Naive B cell (primary cell): ENCODE measurements around the gene RYR2. TPM values are rescaled to one million over a fixed set of nuclear protein-coding genes. Genes with fewer than 3 reads are reported as not detected.
A peak's percentile ranks its signal among the peaks of the same experiment; 100 is the strongest.
"Not testable (repeated sequence)": the region's sequence is repeated elsewhere in the genome, so short reads cannot be mapped to it uniquely, and the experiment has no call there.

ENCODE experiments used
- ATAC-seq, 2 donors: fragments of 150-1000 bp; cut with Tn5 transposase; 2 replicates each; pipeline ENCODE4 v1.10.0; 2021; ENCODE audit warnings: low read depth in 2 of 2, mild to moderate bottlenecking in 2 of 2, moderate library complexity in 2 of 2
- DNase-seq: peaks from one replicate; pipeline ENCODE4 v3.0.0; 2022
- H3K27ac Mint-ChIP-seq, 6 donors: one replicate each; pipeline ENCODE4 v1.8.0; 2020 to 2022; ENCODE audit warnings: mild to moderate bottlenecking in 6 of 6, mixed read lengths in 6 of 6, moderate library complexity in 5 of 6, inconsistent platforms in 2 of 6
- H3K27me3 Mint-ChIP-seq, 3 donors: one replicate each; pipeline ENCODE4 v1.8.0; 2021 to 2022; ENCODE audit warnings: mixed read lengths in 3 of 3, mild to moderate bottlenecking in 1 of 3
- H3K36me3 Mint-ChIP-seq, 2 donors: one replicate each; pipeline ENCODE4 v1.8.0; 2020 to 2022; ENCODE audit warnings: mixed read lengths in 2 of 2, inconsistent platforms in 1 of 2, mild to moderate bottlenecking in 1 of 2
- H3K4me1 Mint-ChIP-seq, 3 donors: one replicate each; pipeline ENCODE4 v1.8.0; 2020 to 2022; ENCODE audit warnings: mixed read lengths in 3 of 3, inconsistent platforms in 1 of 3, mild to moderate bottlenecking in 1 of 3, moderate library complexity in 1 of 3
- H3K4me3 Mint-ChIP-seq, 8 donors: one replicate each; pipeline ENCODE4 v1.8.0; 2020 to 2022; ENCODE audit warnings: mild to moderate bottlenecking in 8 of 8, mixed read lengths in 8 of 8, moderate library complexity in 8 of 8, inconsistent platforms in 2 of 8
- H3K9me3 Mint-ChIP-seq, 7 donors: one replicate each; pipeline ENCODE4 v1.8.0; 2020 to 2022; ENCODE audit warnings: mixed read lengths in 7 of 7, mild to moderate bottlenecking in 5 of 7, inconsistent platforms in 2 of 7, moderate library complexity in 1 of 7
- polyA plus RNA-seq, 6 donors: library from polyadenylated mRNA; unstranded; fragments of 300-500 nt; fragmentation: Illumina TruSeq; gene quantifications; one replicate each; pipeline ENCODE4 v1.2.3, GENCODE V29; 2021; ENCODE audit warnings: low read depth in 6 of 6

Gene RYR2
- polyA plus RNA-seq, 6 donors from 2014 or later = 0.09 TPM; not detected in 5

GRCh38 chr1:237812061-237812460, 770.1 kb downstream of the RYR2 start:
- no peaks in the 10 kb centered on the region for H3K4me1 Mint-ChIP-seq
- no peaks in the 10 kb centered on the region for H3K9me3 Mint-ChIP-seq
- H3K36me3 Mint-ChIP-seq = no peaks in the 10 kb centered on the region
- H3K4me3 Mint-ChIP-seq = no peak overlapping the region
- peaks cover 0 to 3% (median 0%) of the 10 kb centered on the region in 3 donors for H3K27me3 Mint-ChIP-seq
- no peak overlapping the region for H3K27ac Mint-ChIP-seq
- no peak for ATAC-seq
- no peak for DNase-seq

DNA sequence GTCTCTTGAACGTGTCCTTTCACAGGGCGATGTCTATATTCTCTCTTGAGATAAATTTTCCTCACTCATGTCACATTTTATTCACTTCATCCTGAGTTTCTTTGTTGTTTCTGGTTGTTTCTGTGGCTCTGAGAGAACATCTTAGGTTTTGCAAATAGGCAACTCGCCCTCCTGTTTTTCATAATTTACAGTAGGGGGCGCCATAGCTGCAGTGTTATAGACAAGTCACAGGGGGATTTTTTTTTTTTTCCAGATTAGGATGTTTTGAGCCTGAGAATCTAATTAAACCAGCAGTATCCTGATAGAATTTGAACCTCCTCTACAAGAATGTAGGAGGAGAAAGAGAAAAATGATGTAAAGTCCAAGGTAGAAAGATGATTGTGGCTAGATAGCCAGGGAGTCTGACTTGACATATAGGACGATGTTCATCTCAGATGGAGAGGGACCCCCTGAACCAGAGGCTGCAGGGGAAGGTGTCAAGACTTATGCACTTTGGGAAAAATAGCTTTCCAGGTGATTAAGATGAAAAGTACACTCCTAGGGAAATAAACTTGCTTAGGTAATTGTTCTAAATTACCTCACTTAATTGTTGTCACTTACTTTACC, 772.4 kb downstream of the RYR2 start:
- Mint-ChIP-seq H3K4me3 (no peak overlapping the region), H3K36me3 (no peaks in the 10 kb centered on the region), H3K27ac (no peak overlapping the region), H3K27me3 (peaks cover 0 to under 1% (median 0%) of the 10 kb centered on the region in 3 donors), H3K9me3 (peaks cover 0 to 3% (median 0%) of the 10 kb centered on the region in 7 donors), H3K4me1 (no peaks in the 10 kb centered on the region)
- no peak for ATAC-seq
- DNase-seq = no peak

DNA sequence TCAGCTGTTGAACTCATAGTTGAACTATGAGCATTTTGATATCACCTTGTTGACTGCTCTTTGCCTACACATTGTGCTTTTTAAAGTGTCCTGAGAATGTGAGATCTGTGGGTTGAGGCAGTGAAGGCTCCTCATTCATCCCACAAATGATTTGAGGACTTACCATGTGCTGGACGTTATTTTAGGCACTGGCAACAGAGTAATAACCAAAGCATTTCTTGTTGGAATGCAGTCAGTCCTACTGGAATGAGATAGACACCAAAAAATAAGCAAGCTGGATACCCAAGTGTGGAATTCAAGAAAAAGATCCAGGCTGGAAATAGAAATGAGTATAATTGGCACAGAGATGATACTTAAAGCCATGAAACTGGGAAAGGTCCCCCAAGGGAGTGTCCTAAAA, 775.3 kb downstream of the RYR2 start:
- H3K4me1 Mint-ChIP-seq = no peaks in the 10 kb centered on the region
- no peaks in the 10 kb centered on the region for H3K36me3 Mint-ChIP-seq
- ATAC-seq = no peak
- H3K9me3 Mint-ChIP-seq = peaks cover 0 to 9% (median 0%) of the 10 kb centered on the region in 7 donors
- H3K27me3 Mint-ChIP-seq = no peaks in the 10 kb centered on the region
- DNase-seq = no peak
- H3K4me3 Mint-ChIP-seq = no peak overlapping the region
- H3K27ac Mint-ChIP-seq = no peak overlapping the region

DNA sequence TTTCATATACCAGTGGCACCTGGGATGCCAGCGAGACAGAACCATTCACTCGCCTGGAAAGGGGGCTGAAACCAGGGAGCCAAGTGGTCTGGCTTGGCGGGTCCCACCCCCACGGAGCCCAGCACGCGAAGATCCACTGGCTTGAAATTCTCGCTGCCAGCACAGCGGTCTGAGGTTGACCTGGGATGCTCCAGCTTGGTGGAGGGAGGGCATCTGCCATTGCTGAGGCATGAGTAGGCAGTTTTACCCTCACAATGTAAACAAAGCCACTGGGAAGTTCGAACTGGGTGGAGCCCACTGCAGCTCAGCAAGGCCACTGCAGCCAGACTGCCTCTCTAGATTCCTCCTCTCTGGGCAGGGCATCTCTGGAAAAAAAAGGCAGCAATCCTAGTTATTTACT, 778.6 kb downstream of the RYR2 start:
- not testable (repeated sequence) for H3K9me3 Mint-ChIP-seq, H3K27ac Mint-ChIP-seq, H3K36me3 Mint-ChIP-seq, H3K27me3 Mint-ChIP-seq, H3K4me1 Mint-ChIP-seq, H3K4me3 Mint-ChIP-seq, ATAC-seq, DNase-seq

DNA sequence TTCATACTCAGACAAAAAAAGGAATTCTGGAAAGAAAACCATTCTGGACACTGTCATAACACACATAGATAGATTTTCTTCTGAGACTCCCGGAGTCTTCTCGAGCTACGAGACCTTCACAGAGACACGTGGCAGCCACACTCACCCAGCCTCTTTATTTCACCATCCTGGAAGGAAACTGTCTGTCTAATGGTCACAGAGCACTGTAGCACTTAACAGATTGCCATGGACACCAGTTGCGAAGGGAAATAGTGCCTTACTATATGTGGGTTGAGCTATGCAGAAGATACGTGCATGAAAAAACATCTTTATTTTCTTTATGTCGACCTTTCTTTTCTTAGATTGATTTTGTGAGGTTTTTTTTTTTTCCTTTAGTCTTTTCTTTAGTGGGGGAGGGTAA, 790.9 kb downstream of the RYR2 start:
- peaks cover 0 to 5% (median 0%) of the 10 kb centered on the region in 7 donors for H3K9me3 Mint-ChIP-seq
- H3K27ac Mint-ChIP-seq = no peak overlapping the region
- no peak overlapping the region for H3K4me3 Mint-ChIP-seq
- DNase-seq = no peak
- H3K27me3 Mint-ChIP-seq = no peaks in the 10 kb centered on the region
- H3K36me3 Mint-ChIP-seq = no peaks in the 10 kb centered on the region
- no peak for ATAC-seq
- no peaks in the 10 kb centered on the region for H3K4me1 Mint-ChIP-seq

DNA sequence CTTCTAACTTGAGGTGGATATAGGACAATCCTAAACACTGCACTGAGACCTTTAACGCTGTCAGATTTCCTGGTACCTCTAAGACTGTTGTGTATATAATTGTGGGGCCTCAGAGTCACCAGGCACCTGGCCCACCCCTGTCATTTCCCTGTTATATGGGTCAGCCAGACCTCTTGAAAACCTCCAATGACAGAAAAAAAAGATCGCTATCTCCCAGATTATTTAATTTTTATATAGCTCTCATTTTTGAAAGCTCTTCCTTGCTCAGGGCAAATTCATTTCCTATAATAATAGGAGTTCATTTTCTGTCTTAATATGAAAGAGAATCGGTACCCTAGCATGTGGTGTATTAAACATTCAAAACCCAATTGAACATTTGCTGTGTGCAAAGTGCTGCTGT, 792.1 kb downstream of the RYR2 start:
- Mint-ChIP-seq H3K9me3 (peaks cover 0 to 4% (median 0%) of the 10 kb centered on the region in 7 donors), H3K27me3 (no peaks in the 10 kb centered on the region), H3K27ac (no peak overlapping the region), H3K36me3 (no peaks in the 10 kb centered on the region), H3K4me1 (no peaks in the 10 kb centered on the region), H3K4me3 (no peak overlapping the region)
- ATAC-seq = no peak
- DNase-seq = no peak

DNA sequence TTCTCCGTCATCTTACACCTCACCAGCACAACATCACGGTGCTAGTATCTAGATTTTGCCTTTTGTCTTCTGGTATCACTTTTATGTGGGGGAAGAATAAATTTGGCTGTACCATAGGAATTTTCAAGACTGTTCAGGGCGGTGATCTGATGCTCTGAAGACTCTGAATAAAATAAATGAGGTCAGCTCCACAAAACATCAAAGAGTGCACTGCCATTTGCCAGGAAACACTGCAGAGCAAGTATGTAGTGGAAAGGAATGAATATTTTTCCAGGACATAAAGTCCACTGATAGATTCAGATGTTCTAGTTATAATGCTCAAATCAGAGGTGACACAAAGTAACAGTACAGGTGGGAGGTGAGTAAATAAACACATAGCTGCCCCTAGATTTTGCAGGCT, 792.5 kb downstream of the RYR2 start:
- ATAC-seq = no peak
- Mint-ChIP-seq H3K9me3 (peaks cover 0 to 4% (median 0%) of the 10 kb centered on the region in 7 donors), H3K4me3 (no peak overlapping the region), H3K27ac (no peak overlapping the region), H3K4me1 (no peaks in the 10 kb centered on the region), H3K27me3 (no peaks in the 10 kb centered on the region), H3K36me3 (no peaks in the 10 kb centered on the region)
- no peak for DNase-seq

GRCh38 chr1:237838320-237838719, 796.3 kb downstream of the RYR2 start:
- ATAC-seq (no peak), DNase-seq (no peak)
- H3K4me3 Mint-ChIP-seq = peak overlapping the region in 2 of 8 donors; percentile 13 to 48
- no peaks in the 10 kb centered on the region for H3K27me3 Mint-ChIP-seq
- H3K4me1 Mint-ChIP-seq = no peaks in the 10 kb centered on the region
- no peak overlapping the region for H3K27ac Mint-ChIP-seq
- peaks cover 0 to 4% (median 0%) of the 10 kb centered on the region in 7 donors for H3K9me3 Mint-ChIP-seq
- no peaks in the 10 kb centered on the region for H3K36me3 Mint-ChIP-seq

DNA sequence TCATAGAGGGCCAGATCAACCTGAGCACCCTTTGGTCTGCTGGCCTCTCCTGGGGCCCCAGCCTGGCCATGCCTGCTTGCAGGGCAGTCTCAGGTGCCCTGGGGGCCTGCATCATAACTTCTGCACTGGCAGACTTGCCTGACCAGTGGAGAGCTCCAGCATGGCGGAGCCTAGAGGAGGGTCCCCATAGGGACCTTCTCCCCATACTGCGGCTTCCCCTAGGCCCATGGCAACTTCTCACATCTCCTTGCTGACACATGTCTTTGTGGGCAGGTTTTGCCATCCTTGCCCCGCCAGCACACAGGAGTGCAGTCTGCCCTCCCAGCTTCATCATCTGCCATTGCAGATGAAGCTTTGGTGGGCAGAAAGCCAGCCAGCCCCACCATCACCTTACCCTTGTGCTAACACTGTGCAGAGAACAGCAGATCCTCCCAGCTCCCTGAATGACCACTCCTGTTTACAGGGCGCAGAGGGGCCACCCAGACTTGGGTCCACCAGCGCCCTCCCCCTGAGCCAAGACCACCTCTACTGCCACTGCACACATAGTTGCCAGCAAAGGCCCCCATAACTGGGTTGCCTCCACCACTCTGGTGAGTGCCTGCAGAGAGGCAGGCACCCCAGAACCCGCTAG, 797.0 kb downstream of the RYR2 start:
- ATAC-seq = no peak
- DNase-seq = no peak
- H3K4me1 Mint-ChIP-seq = no peaks in the 10 kb centered on the region
- H3K27ac Mint-ChIP-seq = no peak overlapping the region
- H3K27me3 Mint-ChIP-seq = no peaks in the 10 kb centered on the region
- peaks cover 0 to 4% (median 0%) of the 10 kb centered on the region in 7 donors for H3K9me3 Mint-ChIP-seq
- H3K4me3 Mint-ChIP-seq = no peak overlapping the region
- H3K36me3 Mint-ChIP-seq = no peaks in the 10 kb centered on the region

DNA sequence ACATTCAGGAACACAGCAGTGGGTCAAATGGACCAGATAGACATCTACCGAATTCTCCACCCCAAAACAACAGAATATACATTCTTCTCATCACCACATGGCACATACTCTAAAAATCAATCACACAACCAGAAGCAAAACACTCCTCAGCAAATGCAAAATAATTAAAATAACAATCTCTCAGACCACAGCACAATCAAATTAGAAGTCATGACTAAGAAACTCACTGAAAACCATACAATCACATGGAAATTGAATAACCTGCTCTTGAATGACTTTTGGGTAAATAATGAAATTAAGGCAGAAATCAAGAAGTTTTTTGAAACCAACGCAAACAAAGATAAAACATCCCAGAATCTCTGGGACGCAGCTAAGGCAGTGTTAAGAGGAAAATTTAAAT, 799.5 kb downstream of the RYR2 start:
- Mint-ChIP-seq H3K4me1 (no peaks in the 10 kb centered on the region), H3K27ac (no peak overlapping the region), H3K9me3 (peaks cover 0 to 9% (median 4%) of the 10 kb centered on the region in 7 donors), H3K27me3 (no peaks in the 10 kb centered on the region), H3K36me3 (no peaks in the 10 kb centered on the region), H3K4me3 (no peak overlapping the region)
- no peak for DNase-seq
- ATAC-seq = no peak

- DNase-seq, ATAC-seq, H3K4me3 Mint-ChIP-seq, H3K4me1 Mint-ChIP-seq, H3K36me3 Mint-ChIP-seq, H3K27ac Mint-ChIP-seq, H3K27me3 Mint-ChIP-seq: not testable (repeated sequence)
- peaks cover 0 to 12% (median 4%) of the 10 kb centered on the region in 7 donors for H3K9me3 Mint-ChIP-seq
These were observed 801.5 kb downstream of the RYR2 start for GRCh38 chr1:237843516-237843915.

DNA sequence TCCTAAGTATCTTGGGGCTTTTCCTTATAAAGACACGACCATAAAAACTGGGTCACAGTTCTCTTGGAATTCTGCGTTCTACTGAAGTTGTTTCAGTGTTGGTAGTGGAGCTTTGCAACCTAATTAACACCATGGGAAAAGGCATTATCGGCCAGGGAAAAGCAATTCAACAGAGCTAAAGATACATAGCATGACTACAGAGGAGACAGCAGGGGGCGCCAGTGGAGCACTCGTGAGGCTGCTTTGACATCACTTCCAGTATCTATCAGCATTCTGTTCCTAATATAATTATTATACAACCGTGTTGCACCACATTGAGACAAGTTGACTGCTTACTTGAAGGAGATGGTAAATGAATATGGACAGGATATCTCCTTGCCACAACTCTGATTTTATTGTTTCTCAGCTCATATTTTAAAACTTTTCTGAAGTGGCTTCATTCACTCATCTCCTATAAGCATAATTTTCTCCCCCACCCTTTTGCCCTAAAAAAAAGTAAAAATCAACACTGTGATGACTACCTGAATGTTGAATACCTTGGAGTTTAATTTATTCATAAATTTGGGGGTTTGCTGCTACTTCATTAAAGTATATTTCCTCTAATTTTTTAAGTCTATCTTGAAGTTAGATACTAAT, 809.3 kb downstream of the RYR2 start:
- Mint-ChIP-seq H3K4me3 (no peak overlapping the region), H3K4me1 (no peaks in the 10 kb centered on the region), H3K9me3 (peaks cover 0 to 10% (median 6%) of the 10 kb centered on the region in 7 donors), H3K27ac (no peak overlapping the region), H3K27me3 (no peaks in the 10 kb centered on the region), H3K36me3 (no peaks in the 10 kb centered on the region)
- ATAC-seq (no peak), DNase-seq (no peak)

- H3K27me3 Mint-ChIP-seq = no peaks in the 10 kb centered on the region
- DNase-seq (no peak), ATAC-seq (no peak)
- H3K4me3 Mint-ChIP-seq = no peak overlapping the region
- H3K36me3 Mint-ChIP-seq = no peaks in the 10 kb centered on the region
- H3K9me3 Mint-ChIP-seq = peaks cover 0 to 7% (median 4%) of the 10 kb centered on the region in 7 donors
- H3K4me1 Mint-ChIP-seq = no peaks in the 10 kb centered on the region
- no peak overlapping the region for H3K27ac Mint-ChIP-seq
These were observed 810.4 kb downstream of the RYR2 start for GRCh38 chr1:237852342-237852741.

- ATAC-seq (no peak), DNase-seq (no peak)
- H3K4me1 Mint-ChIP-seq = no peaks in the 10 kb centered on the region
- no peaks in the 10 kb centered on the region for H3K36me3 Mint-ChIP-seq
- peaks cover 0 to 4% (median 0%) of the 10 kb centered on the region in 7 donors for H3K9me3 Mint-ChIP-seq
- H3K4me3 Mint-ChIP-seq = no peak overlapping the region
- no peak overlapping the region for H3K27ac Mint-ChIP-seq
- peaks cover 0 to 5% (median 0%) of the 10 kb centered on the region in 3 donors for H3K27me3 Mint-ChIP-seq
These were observed 815.5 kb downstream of the RYR2 start for GRCh38 chr1:237857455-237857854.
